ENCODE measurements around the gene PLCD3.

PLCD3 gene

DNA sequence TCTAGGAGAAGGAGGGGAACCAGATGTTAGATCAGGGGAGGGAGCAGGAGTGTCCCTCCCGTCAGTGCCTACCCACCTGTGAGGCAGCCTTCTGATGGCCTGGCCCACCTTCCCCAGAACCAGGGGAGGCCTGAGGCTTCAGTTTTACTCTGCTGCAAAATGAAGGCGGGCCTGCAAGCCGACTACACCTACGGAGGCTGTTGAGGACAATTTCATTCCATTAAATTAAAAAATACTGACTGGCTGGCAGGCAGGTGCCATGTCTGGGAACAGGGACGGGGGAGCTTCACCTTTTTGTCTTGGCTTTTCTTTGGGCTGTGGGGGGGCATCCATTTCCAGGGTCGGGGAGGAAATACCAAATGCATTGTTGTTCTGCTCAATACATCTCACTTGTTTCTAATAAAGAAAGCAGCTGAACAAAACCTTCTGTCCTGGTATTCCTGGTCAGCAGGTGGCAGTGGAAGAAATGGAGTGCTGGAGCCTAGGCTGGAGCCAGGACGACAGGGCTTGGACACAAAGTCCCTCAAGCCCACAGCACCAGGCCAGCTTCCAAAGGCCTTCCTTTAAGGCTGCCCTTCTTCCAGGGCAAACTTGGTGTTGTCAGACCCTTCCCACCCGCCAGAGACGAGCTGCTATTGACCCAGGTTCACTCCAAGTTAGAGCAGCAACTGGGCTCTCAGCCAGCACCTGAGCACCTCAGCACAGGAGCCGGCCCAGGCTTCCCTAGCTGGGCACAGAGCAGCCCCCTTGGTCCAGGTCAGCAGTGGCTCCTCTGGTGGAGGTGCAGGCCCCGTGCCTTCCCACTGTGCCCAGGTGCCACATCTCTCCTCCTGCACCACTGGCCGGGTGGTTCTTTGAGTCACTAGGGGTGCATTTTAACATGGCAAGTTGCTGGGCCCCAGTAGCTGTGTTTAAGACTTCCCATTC is 23.5 kb downstream of the PLCD3 start:
- TF ChIP-seq, protein P1, sequence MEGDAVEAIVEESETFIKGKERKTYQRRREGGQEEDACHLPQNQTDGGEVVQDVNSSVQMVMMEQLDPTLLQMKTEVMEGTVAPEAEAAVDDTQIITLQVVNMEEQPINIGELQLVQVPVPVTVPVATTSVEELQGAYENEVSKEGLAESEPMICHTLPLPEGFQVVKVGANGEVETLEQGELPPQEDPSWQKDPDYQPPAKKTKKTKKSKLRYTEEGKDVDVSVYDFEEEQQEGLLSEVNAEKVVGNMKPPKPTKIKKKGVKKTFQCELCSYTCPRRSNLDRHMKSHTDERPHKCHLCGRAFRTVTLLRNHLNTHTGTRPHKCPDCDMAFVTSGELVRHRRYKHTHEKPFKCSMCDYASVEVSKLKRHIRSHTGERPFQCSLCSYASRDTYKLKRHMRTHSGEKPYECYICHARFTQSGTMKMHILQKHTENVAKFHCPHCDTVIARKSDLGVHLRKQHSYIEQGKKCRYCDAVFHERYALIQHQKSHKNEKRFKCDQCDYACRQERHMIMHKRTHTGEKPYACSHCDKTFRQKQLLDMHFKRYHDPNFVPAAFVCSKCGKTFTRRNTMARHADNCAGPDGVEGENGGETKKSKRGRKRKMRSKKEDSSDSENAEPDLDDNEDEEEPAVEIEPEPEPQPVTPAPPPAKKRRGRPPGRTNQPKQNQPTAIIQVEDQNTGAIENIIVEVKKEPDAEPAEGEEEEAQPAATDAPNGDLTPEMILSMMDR (IDR thresholded peaks at IDR 0.05; ENCODE audit: borderline replicate concordance, insufficient read depth, low read depth, low read length) = no peak
- no peak overlapping the region for H3K4me3 ChIP-seq (ENCODE audit: low read depth, low read length)

DNA sequence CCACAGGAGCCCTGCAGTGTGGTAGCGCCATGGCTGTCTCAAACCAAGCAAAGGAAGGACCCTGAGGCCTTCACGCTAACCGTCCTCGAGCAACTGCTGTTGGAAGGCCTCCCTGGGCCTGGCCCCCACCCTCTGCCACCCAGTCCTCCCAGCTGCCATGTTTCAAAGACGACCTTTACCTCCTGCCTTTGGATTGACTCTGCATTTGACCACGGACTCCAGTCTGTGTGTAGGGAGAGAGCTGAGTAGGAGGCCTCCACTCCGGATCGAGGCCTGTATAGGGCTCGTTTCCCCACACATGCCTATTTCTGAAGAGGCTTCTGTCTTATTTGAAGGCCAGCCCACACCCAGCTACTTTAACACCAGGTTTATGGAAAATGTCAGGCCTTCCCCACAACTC is 24.3 kb downstream of the PLCD3 start:
- TF ChIP-seq, protein P1 (IDR thresholded peaks at IDR 0.05; ENCODE audit: borderline replicate concordance, insufficient read depth, low read depth, low read length) = no peak
- H3K4me3 ChIP-seq (ENCODE audit: low read depth, low read length) = no peak overlapping the region

DNA sequence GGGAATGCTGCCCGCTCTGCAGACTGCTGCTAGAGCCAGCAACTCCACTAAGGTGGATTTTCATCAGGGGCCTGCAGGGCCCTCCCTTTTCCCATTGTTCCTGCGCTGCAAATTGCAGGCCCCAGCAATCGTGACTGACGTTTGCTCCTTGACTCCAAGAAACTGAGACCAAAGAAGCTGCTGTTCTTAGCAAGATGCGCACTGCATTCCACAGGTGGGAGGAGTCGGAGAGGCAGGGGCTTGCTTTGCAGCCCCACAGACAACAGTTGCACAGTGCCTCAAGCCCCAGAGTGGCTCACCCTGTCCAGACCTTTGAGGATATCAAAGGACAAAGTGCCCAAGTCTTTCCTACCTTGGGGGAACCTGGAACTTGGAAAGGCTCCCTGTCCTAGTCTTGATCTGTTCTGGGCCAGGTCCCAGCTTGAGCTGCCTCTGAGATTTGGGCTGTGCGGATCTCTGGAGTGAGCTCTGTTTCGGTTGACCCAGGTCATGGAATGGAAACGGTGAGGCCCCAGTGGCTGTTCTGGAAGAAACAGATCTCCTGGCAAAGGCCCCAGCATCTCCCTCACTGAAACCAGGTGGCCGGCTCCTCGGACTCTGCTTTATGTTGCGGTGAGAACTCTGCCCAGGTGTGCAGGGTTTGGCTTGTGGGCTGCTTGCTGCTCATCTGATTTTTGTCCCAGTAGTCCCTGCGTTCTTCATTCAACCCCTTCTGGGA is 24.9 kb downstream of the PLCD3 start:
- H3K4me3 ChIP-seq (ENCODE audit: low read depth, low read length) = no peak overlapping the region
- TF ChIP-seq, protein P1 (IDR thresholded peaks at IDR 0.05; ENCODE audit: borderline replicate concordance, insufficient read depth, low read depth, low read length) = no peak

DNA sequence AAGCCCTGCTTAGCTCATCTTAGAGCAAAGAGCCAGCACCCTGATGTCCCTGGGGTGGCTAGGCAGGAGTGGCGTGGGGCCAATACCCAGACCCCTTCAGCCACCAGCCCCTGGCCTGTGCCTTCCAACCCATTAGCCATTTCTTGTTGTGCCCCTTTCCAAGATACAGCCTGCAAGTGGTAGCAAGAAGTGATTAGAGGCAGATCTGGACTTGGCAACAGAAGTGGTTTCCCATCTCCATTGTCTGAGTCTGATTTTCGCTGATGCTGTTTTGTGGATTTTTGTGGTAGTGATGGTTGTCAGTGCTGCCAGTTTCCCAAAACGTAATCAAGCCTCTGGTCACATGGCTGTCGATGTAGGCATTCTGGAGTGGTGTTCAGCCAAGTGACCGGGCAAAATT is 25.7 kb downstream of the PLCD3 start:
- no peak overlapping the region for H3K4me3 ChIP-seq (ENCODE audit: low read depth, low read length)
- TF ChIP-seq, protein P1 (IDR thresholded peaks at IDR 0.05; ENCODE audit: borderline replicate concordance, insufficient read depth, low read depth, low read length) = no peak

DNA sequence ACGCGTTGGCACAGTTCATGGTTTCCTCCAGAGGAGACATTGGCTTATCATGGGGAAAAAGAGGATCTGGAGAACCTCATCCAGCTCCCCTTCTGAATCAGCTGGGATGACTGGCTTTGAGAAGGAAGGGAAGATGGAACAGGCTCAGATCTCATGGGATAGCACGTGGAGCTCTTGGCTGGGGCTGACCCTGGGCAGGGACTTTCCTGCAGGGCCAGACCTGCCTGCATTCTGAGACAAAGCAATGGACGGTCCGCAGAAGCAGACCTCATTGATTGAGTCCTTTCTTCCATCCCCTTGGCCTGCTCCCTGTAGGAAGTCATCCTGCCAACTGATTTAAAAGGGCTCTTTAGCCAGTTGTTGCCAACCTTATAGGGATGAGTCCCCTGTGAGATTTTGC is 26.2 kb downstream of the PLCD3 start:
- TF ChIP-seq, protein P1 (IDR thresholded peaks at IDR 0.05; ENCODE audit: borderline replicate concordance, insufficient read depth, low read depth, low read length) = no peak
- H3K4me3 ChIP-seq (ENCODE audit: low read depth, low read length) = no peak overlapping the region

DNA sequence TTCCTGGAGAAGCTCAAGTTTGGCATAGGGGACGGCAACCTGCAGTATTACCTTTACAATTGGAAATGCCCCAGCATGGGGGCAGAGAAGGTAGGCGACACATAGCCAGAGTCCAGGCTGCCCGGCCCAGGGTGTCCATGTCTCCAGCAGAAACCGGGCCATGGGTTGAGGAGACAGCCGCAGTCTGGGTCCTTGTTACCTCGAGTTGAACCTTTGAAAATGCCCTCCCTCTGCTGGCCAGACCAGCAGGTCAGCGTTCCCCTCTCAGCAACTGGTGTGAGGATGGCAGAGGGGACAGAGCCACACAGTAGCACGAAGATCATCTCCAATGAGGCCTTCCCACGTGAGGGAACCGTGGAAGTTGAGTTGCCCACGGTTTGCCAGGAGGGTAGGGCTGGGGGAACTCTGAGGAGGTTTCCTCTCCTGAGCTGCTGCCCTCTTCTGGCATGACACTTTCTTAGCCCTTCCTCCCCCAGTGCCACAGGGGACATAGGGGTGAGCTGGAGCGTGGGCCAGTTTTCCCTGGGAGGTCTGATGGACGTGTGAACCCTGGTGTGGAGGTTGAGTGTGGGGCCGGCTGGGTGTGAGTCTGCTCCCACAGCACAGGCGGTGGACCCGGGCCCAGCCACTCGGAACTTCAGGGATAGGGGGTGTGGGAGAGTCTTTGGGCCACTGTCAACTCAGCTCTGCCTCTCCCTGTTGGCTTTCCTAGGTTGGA is 27.2 kb downstream of the PLCD3 start:
- H3K4me3 ChIP-seq (ENCODE audit: low read depth, low read length) = no peak overlapping the region
- TF ChIP-seq, protein P1 (IDR thresholded peaks at IDR 0.05; ENCODE audit: borderline replicate concordance, insufficient read depth, low read depth, low read length) = no peak

Measured in GM12875 (cell line).